K562 (cell line): ENCODE results near the gene FADS6.

Experiments used
- EZH2 ChIP-seq: IDR thresholded peaks from 2 replicates; pipeline ENCODE4 v1.6.1; 2012; ENCODE audit warnings: low read depth, mild to moderate bottlenecking, inconsistent platforms, low read length, borderline replicate concordance
- POLR2A ChIP-seq: fragments of 450-650 bp; conservative IDR thresholded peaks from 2 replicates; pipeline ENCODE4 v1.6.1; 2016
- PTTG1 ChIP-seq: fragments of 450-650 bp; IDR thresholded peaks from 2 replicates; pipeline ENCODE4 v1.6.1; 2016; ENCODE audit warnings: low read depth, mild to moderate bottlenecking, missing genetic modification characterization, missing compliant biosample characterization
- ZNF146 ChIP-seq: IDR thresholded peaks from one replicate; pipeline ENCODE4 v1.6.1; 2018; ENCODE audit warnings: missing compliant biosample characterization; ENCODE audit not compliant: unreplicated experiment
- ZNF232 ChIP-seq: sonication (generic); formaldehyde crosslinking; IDR thresholded peaks from 2 replicates; pipeline ENCODE4 v1.8.0; 2022; ENCODE audit warnings: mild to moderate bottlenecking, missing genetic modification reagents
- ZNF324 ChIP-seq: fragments of 250-450 bp; sonication (Bioruptor Pico); IDR thresholded peaks from 2 replicates; pipeline ENCODE4 v1.4.0; 2020; ENCODE audit warnings: mild to moderate bottlenecking
- TF ChIP-seq, protein P1 (sequence below): sonication (generic); formaldehyde crosslinking; IDR thresholded peaks from 2 replicates; pipeline ENCODE4 v1.8.0; 2022; ENCODE audit warnings: missing genetic modification reagents, mild to moderate bottlenecking, borderline replicate concordance

DNA sequence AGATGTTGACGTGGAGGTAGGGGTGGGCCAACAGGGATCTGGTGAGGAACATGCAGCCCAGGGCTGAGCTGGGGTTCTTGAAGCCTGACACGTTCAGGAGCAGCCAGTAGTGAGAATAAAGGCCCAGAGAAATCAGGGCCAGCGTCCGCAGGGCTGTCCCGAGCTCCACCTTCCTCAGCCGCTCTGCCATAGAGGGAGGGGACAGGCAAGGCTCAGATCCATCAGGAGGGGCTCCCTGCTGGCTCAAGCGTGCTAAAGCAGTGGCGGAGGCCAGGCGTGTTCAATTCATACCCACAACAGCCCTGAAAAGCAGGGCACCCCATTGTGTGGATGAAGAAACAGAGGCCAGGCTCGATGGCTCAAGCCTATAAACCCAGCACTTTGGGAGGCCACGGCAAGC is 12.4 kb downstream of the FADS6 start:
- TF ChIP-seq ZNF324 (CRISPR knock-in tag) (no peak), ZNF232 (CRISPR knock-in tag) (no peak), EZH2 (no peak), POLR2A (no peak), PTTG1 (no peak), ZNF146 (CRISPR knock-in tag) (no peak)
- TF ChIP-seq, protein P1, sequence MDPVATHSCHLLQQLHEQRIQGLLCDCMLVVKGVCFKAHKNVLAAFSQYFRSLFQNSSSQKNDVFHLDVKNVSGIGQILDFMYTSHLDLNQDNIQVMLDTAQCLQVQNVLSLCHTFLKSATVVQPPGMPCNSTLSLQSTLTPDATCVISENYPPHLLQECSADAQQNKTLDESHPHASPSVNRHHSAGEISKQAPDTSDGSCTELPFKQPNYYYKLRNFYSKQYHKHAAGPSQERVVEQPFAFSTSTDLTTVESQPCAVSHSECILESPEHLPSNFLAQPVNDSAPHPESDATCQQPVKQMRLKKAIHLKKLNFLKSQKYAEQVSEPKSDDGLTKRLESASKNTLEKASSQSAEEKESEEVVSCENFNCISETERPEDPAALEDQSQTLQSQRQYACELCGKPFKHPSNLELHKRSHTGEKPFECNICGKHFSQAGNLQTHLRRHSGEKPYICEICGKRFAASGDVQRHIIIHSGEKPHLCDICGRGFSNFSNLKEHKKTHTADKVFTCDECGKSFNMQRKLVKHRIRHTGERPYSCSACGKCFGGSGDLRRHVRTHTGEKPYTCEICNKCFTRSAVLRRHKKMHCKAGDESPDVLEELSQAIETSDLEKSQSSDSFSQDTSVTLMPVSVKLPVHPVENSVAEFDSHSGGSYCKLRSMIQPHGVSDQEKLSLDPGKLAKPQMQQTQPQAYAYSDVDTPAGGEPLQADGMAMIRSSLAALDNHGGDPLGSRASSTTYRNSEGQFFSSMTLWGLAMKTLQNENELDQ (CRISPR knock-in tag) = no peak
